NCI-H748 treated with DMSO at 0.1 percent for 48 hours (cell line): ENCODE results near the gene MEAF6.
A peak's percentile ranks its signal among the peaks of the same experiment; 100 is the strongest.
"Not testable (repeated sequence)": the region's sequence is repeated elsewhere in the genome, so short reads cannot be mapped to it uniquely, and the experiment has no call there.

Experiments used
- DNase-seq: peaks from one replicate; lab custom pipeline; 2025; lab: John Stamatoyannopoulos, UW

The MEAF6 gene

DNA sequence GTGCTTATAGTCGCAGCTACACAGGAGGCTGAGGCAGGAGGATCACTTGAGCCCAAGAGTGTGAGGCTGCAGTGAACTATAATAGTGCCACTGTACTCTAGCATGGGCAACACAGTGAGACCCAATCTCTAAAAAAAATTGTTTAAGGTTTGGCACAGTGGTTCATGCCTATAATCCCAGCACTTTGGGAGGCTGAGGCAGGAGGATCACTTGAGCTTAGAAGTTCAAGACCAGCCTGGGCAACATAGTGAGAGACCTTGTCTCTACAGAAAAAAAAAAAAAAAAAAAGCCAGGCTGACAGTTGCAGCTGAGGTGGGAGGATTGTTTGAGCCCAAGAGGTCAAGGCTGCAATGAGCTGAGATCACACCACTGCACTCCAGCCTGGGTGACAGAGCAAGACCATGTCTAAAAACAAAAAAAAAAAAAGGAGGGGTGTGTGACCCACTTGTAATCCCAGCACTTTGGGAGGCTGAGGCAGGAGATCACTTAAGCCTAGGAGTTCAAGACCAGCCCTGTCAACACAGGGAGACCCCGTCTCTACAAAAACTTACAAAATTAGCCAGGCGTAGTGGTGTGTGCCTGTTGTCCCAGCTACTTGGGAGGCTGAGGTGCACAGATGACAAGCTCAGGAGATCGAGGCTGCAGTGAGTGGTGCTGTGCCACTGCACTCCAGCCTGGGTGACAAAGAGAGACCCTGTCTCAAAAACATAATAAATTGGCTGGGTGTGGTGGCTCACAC lies 18.0 kb upstream of the MEAF6 start:
- DNase-seq: not testable (repeated sequence)

DNA sequence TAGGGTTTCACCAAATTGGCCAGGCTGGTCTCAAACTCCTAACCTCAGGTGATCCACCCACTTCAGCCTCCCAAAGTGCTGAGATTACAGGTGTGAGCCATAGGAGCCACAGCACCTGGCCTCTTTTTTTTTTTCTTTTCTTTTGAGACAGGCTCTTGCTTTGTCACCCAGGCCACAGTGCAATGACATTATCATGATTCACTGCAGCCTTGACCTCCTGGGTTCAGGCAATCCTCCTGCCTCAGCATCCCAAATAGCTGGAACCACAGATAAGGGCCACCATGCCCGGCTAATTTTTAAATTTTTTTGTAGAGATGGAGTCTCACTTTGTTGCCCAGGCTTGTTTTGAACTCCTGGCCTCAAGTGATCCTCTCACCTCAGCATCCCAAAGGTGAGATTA lies 15.3 kb upstream of the MEAF6 start:
- DNase-seq: not testable (repeated sequence)

DNA sequence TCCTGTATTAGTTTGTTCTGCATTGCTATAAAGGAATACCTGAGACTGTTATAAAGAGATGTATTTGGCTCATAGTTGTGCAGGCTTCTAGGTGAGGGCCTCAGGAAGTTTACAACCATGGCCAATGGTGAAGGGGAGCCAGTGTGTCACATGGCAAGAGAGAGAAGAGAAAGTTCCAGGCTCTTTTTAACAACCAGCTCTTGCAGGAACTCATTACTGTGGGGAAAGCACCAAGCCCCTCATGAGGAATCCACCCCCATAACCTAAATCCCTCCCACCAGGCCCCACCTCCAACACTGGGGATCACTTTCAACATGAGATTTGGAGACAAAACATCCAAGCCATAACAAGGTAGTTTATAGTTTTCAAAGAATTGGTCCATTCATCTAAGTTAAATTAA lies 5.0 kb upstream of the MEAF6 start:
- no peak for DNase-seq

DNA sequence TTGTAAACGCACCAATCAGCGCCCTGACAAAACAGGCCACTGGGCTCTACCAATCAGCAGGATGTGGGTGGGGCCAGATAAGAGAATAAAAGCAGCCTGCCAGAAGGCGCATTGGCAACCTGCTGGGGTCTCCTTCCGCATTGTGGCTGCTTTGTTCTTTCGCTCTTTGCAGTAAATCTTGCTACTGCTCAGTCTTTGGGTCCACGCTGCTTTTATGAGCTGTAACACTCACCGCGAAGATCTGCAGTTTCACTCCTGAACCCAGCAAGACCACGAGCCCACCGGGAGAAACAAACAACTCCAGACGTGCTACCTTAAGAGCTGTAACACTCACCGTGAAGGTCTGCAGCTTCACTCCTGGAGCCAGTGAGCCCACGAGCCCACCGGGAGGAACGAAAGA lies 4.4 kb upstream of the MEAF6 start:
- DNase-seq: not testable (repeated sequence)

DNA sequence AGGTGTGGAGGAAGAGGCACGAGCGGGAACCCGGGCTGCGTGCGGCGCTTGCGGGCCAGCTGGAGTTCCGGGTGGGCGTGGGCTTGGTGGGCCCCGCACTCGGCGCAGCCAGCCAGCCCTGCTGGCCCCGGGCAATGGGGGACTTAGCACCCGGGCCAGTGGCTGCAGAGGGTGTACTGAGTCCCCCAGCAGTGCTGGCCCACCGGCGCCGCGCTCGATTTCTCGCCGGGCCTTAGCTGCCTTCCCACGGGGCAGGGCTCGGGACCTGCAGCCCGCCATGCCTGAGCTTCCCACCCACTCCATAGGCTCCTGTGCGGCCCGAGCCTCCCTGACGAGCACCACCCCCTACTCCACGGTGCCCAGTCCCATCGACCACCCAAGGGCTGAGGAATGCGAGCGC lies 3.7 kb upstream of the MEAF6 start:
- not testable (repeated sequence) for DNase-seq

DNA sequence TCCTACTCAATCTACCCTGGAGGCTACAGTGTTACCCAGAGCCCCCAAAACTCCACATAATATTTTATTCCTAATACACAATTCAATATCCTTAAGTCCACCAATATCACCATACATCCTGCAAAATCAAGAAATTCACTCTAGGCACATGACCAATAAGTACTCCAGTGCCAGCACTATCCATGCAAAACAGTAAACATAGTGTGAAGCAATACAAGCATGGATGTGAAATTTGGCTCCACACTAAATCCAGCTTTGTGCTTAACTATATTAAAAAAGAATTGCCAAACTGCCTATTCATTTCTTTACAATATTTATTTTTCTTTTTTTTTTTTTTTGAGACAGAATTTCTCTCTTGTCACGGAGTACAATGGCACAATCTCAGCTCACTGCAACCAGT lies 3.0 kb upstream of the MEAF6 start:
- no peak for DNase-seq

DNA sequence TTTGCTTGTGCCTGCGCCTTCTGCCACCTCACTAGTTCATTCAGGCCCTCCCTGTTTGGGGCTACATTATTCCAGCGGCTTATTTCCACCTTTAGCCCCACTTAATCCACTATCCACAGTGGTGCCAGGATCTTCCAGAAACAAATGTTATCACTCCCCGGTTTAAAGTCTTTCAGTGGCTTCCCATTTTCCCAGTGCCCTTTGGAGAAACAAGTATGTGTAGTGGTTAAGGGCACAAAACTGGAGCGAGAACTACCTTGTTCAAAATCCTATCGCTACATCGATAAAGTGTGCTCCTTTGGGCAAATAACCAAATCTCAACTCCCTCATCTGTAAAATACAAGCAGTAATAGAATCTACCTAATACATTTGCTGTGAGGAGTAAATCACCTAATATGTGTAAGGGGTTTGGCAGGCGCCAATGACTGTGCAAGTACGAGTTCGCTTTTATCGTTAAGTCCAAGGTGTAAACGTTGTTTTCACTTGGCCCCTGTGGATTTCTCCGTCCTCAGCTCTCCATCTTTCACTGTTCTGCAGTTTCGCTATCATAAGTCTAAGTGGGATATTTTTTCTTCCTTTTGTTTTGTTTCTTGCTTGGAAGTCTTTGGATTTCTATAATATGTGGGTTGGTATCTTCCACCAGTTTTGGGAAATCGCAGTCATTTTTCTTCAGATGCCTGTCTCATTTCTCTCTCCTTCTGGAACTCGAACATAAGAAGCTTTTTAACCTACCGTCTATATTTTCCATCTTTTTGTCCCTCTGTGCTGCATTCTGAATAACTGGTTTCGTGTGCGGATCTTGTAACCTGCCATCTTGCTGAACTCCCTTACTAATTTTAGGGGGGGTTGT lies 844 bp upstream of the MEAF6 start:
- peak; percentile 18 for DNase-seq

DNA sequence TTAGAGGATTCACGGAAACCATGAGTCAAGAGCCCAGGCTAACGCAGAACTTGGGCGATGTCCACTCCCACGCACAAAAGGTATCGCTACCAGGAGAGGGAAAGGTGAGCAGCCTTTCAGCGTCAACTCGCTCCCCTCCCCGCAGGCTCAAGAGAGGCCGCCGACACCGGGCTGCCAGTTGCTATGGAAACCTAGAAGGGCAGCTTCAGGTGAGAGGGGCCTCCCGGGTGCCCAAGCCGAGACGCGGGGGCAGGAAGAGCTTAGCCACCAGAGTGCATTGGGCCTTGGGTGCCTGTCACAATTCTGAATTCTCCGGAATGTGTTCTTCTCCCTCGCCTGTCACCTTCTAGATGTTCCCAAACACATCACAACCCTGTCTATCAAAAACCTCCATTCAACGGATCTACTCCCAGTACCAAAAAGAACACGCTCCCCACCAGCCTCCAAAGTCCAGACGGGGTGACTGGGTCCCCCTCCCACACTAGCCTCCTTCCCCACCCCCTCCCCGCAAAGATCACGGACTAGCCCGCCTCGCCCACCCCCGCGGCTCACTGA lies 694 bp downstream of the MEAF6 start:
- peak; percentile 12 for DNase-seq

DNA sequence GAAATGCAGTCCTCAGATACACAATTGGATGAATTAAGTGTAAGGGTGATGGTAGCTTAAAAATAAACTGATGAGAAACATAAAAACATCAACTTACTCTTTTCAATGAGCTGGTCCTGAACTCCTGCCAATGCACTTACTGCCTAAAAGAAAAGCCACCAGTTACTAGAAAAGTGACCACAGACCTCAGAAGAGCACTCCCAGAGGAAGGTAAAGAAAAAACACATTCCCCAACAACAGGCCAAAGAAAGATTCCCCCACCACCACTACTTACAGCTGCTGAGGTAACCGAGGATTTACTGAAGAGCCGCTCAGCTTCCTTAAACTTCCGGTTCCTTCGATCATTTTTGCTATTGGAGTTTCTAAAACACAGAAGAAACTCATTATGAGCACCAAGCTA lies 5.4 kb downstream of the MEAF6 start:
- no peak for DNase-seq

DNA sequence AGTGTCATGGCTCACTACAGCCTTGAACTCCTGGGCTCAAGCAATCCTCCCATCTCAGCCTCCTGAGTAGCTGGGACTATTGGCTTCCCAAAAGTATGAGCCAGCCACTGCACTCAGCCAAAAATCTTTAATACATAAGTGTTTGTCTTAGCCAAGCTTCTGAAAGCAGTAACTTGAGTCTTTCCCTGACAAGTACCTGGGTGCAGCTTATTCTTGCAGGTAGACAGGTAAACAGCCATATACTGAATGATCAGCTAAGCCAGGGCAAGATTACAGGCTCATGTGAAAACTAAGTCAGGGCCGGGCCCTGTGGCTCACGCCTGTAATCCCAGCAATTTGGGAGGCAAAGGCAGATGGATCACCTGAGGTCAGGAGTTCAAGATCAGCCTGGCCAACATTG lies 7.8 kb downstream of the MEAF6 start:
- DNase-seq: no peak

DNA sequence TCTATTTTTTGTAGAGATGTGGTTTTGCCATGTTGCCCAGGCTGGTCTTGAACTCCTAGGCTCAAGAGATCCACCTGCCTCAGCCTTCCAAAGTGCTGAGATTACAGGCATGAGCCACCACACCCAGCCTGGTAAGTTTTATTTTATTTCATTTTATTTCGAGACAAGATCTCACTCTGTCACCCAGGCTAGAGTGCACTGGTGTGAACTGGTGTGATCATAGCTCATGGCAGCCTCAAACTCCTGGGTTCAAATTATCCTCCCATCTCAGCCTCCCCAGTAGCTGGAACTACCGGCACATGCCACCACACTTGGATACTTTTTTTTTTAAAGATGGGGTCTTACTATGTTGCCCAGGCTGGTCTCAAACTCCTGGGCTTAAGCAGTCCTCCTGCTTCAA lies 11.8 kb downstream of the MEAF6 start:
- not testable (repeated sequence) for DNase-seq

DNA sequence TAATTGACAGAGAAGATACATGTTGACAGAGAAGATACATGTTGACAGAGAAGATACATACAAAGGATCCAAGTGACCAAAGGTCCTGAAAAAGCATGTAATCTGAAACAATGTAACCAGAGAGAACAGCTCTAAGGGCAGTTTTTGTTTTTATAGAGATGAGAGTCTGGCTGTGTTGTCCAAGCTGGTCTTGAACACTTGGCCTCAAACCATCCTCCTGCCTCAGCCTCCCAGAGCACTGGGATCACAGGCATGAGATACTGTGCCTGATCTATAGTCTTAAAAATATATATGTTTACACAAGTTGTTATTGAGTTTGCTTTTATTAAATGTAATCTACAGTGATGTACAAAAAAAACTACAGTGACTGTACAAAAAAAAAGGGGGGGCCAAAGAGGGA lies 12.5 kb downstream of the MEAF6 start:
- no peak for DNase-seq

DNA sequence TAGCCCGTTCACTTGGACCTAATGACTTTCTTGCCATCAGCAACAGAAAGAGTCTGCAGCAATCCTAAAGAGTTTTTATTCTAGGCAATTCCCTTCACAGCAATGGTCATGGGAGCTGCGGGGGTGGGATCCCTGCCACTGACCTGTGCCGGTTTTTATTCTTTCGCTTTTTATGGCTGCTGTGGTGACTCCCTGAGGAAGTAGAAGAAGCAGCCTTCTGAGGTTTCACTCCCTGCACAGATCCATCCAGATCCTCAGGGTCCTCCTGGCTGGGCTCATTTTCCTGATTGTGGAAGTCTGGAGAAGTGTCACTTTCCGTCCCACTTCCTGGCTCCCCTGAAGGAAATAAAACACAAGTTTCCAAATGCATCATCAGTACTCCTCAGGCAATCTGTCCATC lies 12.9 kb downstream of the MEAF6 start:
- DNase-seq: no peak

DNA sequence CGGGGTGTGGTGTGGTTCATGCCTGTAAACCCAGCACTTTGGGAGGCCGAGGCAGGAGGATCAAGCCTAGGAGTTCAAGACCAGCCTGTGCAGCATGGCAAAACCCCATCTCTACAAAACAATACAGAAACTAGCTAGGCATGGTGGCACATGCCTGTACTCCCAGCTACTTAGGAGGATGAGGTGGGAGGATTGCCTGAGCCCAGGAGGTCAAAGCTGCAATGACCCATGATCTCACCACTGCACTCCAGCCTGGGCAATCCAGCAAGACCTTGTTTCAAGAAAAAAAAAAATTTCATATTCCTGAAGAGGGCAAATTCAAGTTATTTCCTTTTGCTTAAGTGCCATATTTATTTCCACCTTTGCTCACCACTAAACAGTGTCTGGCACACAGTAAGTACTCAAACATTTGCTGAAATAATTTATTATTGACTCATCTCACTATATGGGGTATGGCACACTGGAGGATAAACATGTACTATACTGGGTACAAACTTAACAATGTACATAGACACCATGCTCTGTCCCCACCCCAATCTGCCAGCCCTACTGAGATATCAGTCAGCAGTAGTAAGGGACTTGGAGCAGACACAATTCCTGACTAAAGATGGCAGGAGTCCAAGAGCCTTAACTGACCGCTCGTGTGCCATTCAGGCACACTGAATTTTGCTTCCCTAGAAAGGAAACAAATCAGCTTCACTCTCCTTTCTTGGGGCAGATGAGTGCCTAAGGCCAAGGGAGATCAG lies 15.5 kb downstream of the MEAF6 start:
- DNase-seq: no peak

DNA sequence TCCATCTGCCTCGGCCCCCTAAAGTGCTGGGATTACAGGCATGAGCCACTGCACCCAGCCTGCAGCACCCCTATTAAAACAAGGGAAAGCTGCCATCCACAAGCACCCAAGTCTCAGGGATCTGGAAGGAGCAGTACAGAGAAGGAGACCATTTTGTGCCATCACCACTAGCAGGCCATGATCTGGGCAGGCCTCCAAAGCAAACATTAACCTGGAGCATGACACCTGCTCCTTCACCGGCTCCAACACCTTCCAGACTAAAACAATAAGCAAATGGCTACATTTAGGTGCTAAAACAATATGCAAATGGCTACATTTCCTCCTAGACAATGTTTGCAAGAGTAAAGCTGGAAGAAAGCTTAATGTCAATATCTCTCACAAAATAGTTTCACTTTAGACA lies 16.7 kb downstream of the MEAF6 start:
- DNase-seq: no peak

DNA sequence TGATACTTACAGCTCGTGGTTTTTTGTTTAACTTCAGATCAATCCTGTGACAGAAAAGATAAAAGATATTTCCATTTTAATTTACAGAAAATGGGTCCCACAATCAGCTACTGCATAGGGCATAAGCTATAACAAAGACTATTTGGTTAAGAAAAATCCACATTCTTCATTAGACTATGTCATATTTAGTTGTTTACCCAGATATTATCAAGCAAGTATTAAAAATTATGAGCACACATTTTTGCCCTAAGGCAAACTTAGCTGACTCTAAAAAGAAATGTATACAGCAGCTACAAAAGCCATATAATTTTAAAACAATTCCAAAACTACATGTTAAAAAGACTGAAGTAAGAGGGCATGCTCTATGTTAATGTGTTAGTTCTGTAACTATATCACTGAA lies 18.7 kb downstream of the MEAF6 start:
- no peak for DNase-seq

DNA sequence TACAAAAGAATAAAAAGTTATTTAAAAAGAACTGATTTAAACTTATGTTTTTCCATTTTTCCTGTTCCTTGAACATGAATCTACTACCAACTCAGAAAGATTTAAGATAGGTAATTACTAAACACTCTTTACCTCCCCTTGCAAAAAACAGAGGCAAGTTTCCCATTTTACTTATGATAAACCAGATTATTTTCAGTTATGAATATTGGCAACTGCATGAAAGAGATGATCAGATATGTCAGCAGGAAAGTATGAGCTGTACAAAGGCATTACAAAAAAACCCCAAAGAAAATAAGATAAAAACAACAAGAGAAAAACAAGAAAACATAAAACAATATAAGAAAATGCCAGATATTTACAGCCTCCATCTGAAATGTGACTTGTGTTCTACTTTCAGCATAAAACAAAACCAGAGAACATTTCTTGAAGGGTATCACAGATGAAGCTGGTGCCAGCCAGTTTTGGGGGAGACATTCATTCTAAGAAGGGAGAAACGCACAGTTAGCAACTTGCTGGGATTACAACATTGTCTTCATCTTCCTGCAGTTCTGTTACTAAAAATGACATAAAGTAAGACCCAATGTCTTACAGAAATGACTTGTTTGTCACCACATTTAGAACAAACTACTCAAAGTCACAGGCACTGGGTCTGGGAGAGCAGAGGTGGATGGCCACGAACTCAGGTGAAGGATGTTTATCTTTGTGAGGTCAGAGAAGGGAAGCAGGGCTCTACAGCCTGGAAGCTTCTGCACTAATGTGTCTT lies 21.0 kb downstream of the MEAF6 start:
- DNase-seq: no peak

DNA sequence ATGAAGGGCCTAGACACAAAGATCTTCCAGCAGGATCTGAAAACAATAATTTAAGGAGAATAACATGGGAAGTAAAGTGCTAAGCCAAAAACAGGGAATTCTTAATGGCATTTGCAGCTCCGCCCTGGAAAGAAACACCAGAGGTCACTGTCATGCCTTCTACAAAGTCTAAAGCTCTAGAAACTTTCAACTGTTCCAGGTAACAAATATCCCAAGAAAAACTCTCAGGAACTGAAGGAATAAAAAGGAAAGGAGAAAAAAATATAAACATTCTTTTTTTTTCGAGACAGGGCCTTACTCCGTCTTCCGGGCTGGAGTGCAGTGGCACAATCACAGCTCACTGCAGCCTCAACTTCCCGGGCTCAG lies 27.0 kb downstream of the MEAF6 start:
- no peak for DNase-seq

DNA sequence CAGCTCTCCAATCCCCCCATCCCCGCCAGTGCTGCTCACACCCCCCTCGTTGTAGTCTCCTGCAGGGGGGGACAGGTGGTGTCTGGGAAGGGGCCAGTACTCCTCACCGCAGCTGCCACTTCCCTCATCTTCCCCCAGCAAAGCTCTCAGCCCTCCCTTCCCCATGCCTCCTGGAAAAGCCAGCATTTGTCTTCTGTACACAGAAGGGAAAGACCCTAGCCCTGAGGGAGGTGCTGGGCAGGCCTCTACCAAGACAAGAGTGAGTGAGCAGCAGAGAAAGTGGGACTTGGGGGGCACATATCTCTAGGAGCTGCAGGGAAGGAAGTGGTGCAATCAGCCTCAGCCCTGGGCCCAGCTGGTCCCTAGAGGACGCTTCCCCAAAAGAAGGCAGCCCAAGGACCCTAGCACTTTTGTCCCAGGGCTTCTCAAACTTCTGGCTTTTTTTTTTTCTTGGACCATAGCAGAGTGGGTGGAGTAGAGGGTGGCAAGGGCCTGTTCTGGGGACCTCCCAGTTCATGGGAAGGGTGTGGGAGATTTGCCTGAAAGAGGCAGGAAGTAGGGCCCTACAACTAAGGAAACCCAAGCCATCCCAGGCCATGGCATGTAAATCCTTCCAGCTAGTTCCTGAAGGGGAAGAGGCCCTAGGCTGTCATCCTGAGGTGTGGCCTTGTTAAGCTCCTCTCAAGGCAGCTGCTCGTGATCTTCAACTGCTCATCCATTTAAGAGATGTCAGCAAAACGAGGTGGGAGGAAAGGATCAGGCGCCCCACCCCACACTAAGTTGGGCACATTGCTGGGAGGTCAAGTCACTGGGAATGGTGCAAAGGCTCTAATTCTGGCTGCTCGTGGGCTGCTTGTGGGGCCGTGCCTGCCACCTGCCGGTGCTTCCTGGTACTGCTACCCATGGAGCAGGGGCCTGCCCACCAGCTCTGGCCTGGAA lies 27.6 kb downstream of the MEAF6 start:
- no peak for DNase-seq

DNA sequence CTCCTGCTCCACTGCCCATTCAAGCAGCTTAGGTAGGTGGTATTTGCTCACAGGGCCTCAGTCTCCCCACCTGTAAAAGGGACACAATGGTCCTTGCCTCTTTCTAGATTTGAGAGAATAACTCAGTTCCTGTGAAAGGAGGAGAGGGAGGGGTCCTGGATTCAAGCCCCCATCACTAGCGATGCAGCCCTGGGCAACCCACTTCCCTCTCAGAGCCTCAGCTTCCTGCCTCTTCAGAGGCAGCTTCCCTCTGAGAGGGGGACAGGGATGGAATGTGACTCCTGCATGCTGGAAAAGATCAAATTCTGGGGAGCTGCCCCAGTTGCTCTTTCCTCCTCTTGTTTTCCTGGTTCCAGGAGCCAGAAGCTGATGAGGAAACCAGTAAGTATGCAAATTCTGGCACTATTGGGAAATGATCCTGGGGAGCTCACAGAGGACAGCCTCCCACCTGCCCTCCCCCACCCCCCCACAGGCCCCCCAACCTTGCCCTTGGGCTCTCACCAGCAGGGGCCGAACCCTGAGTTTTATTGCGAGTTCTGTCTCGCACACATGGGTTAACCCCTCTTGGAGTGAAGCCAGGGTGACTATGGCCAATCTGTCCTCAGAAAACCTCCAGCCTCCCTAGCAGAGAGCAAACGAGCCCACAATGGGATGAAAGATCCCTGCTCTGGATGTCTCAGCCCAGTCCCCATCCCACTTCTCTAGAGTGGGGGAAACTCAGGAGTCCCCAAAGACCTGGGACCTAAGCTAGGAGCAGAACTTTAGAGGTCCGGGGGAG lies 28.5 kb downstream of the MEAF6 start:
- no peak for DNase-seq
